Measurements from ENCODE around the gene DPP6. TPM values are rescaled to one million over a fixed set of nuclear protein-coding genes. Genes with fewer than 3 reads are reported as not detected.

Gene DPP6
- total and polyA plus RNA-seq, 5 donors from 2014 or later = not detected

GRCh38 chr7:154338701-154339506 lies 286.7 kb downstream of the DPP6 start:
- Mint-ChIP-seq H3K9me3 (peaks cover 0 to 12% (median 4%) of the 10 kb centered on the region in 7 donors), H3K27me3 (no peaks in the 10 kb centered on the region), H3K4me1 (no peaks in the 10 kb centered on the region), H3K27ac (no peak overlapping the region), H3K36me3 (no peaks in the 10 kb centered on the region), H3K4me3 (no peak overlapping the region)
- H3K27ac ChIP-seq (ENCODE audit: insufficient read depth, low read length, poor library complexity, severe bottlenecking) = no peak overlapping the region
- H3K27me3 ChIP-seq (ENCODE audit: control insufficient read depth, insufficient read depth, low read length) = no peaks in the 10 kb centered on the region
- DNase-seq = no peak
- H3K4me3 ChIP-seq (ENCODE audit: low read depth, low read length) = no peak overlapping the region
- ATAC-seq (ENCODE audit: low read depth in 2 of 2) = no peak
- no peaks in the 10 kb centered on the region for H3K36me3 ChIP-seq (ENCODE audit: control insufficient read depth, insufficient read depth, low read length)
- no peaks in the 10 kb centered on the region for H3K4me1 ChIP-seq (ENCODE audit: control insufficient read depth, insufficient read depth, low read length, poor library complexity, severe bottlenecking)
- peaks cover 0 to 2% of the 10 kb centered on the region in 2 experiments for H3K9me3 ChIP-seq (ENCODE audit: control insufficient read depth in 2 of 2, low read length in 2 of 2)

- no peak for DNase-seq
- H3K4me3 Mint-ChIP-seq = no peak overlapping the region
- no peak overlapping the region for H3K27ac ChIP-seq (ENCODE audit: insufficient read depth, low read length, poor library complexity, severe bottlenecking)
Measured at GRCh38 chr7:154342971-154343633, 290.9 kb downstream of the DPP6 start.

DNA sequence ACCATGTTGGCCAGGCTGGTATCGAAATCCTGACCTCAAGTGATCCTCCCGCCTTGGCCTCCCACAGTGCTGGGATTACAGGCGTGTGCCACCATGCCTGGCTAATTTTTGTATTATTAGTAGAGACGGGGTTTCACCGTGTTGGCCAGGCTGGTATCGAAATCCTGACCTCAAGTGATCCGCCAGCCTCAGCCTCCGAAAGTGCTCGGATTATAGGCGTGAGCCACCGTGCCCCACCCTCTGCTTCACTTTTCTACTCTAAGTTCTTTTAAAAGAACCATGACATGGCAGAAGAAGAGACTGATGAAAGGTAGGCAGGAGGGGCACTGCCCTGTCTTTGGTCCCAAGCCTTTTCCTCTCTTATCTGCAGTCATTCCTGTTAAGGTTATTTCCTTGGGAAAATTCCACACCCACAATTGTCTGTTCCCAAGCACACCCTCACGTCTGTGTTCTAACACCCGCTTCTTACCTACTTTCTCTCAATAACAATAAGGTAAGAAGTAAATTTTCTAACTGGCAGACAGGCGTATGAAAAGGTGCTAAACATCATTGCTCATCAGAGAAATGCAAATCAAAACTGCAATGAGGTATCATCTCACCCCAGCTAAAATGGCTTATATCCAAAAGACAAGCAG lies 291.7 kb downstream of the DPP6 start:
- Histone ChIP-seq H3K27me3 (ENCODE audit: control insufficient read depth, insufficient read depth, low read length) (no peaks in the 10 kb centered on the region), H3K27ac (ENCODE audit: insufficient read depth, low read length, poor library complexity, severe bottlenecking) (no peak overlapping the region), H3K36me3 (ENCODE audit: control insufficient read depth, insufficient read depth, low read length) (no peaks in the 10 kb centered on the region), H3K4me1 (ENCODE audit: control insufficient read depth, insufficient read depth, low read length, poor library complexity, severe bottlenecking) (no peaks in the 10 kb centered on the region), H3K4me3 (ENCODE audit: low read depth, low read length) (no peak overlapping the region), H3K9me3 (ENCODE audit: control insufficient read depth in 2 of 2, low read length in 2 of 2) (peaks cover 0 to 2% of the 10 kb centered on the region in 2 experiments)
- Mint-ChIP-seq H3K4me1 (no peaks in the 10 kb centered on the region), H3K27me3 (no peaks in the 10 kb centered on the region), H3K4me3 (no peak overlapping the region), H3K9me3 (peaks cover 0 to 8% (median 0%) of the 10 kb centered on the region in 7 donors), H3K27ac (no peak overlapping the region), H3K36me3 (no peaks in the 10 kb centered on the region)
- DNase-seq (no peak), ATAC-seq (ENCODE audit: low read depth in 2 of 2) (no peak)

More at GRCh38 chr7:154342971-154343633, 290.9 kb downstream of the DPP6 start:
- Mint-ChIP-seq H3K27me3 (no peaks in the 10 kb centered on the region), H3K36me3 (no peaks in the 10 kb centered on the region), H3K27ac (no peak overlapping the region), H3K4me1 (no peaks in the 10 kb centered on the region), H3K9me3 (peaks cover 0 to 8% (median 0%) of the 10 kb centered on the region in 7 donors)
- Histone ChIP-seq H3K36me3 (ENCODE audit: control insufficient read depth, insufficient read depth, low read length) (no peaks in the 10 kb centered on the region), H3K27me3 (ENCODE audit: control insufficient read depth, insufficient read depth, low read length) (no peaks in the 10 kb centered on the region), H3K4me3 (ENCODE audit: low read depth, low read length) (no peak overlapping the region), H3K4me1 (ENCODE audit: control insufficient read depth, insufficient read depth, low read length, poor library complexity, severe bottlenecking) (no peaks in the 10 kb centered on the region), H3K9me3 (ENCODE audit: control insufficient read depth in 2 of 2, low read length in 2 of 2) (peaks cover 0 to 2% of the 10 kb centered on the region in 2 experiments)
- no peak for ATAC-seq (ENCODE audit: low read depth in 2 of 2)

- Mint-ChIP-seq H3K27me3 (no peaks in the 10 kb centered on the region), H3K9me3 (peaks cover 0 to 9% (median 0%) of the 10 kb centered on the region in 7 donors), H3K4me3 (no peak overlapping the region), H3K4me1 (no peaks in the 10 kb centered on the region), H3K36me3 (no peaks in the 10 kb centered on the region), H3K27ac (no peak overlapping the region)
- Histone ChIP-seq H3K9me3 (ENCODE audit: control insufficient read depth in 2 of 2, low read length in 2 of 2) (peaks cover 0 to 2% of the 10 kb centered on the region in 2 experiments), H3K4me3 (ENCODE audit: low read depth, low read length) (no peak overlapping the region), H3K27ac (ENCODE audit: insufficient read depth, low read length, poor library complexity, severe bottlenecking) (no peak overlapping the region), H3K4me1 (ENCODE audit: control insufficient read depth, insufficient read depth, low read length, poor library complexity, severe bottlenecking) (no peaks in the 10 kb centered on the region), H3K36me3 (ENCODE audit: control insufficient read depth, insufficient read depth, low read length) (no peaks in the 10 kb centered on the region), H3K27me3 (ENCODE audit: control insufficient read depth, insufficient read depth, low read length) (no peaks in the 10 kb centered on the region)
- DNase-seq = no peak
- ATAC-seq (ENCODE audit: low read depth in 2 of 2) = no peak
Measured at GRCh38 chr7:154345093-154345492, 292.9 kb downstream of the DPP6 start.

DNA sequence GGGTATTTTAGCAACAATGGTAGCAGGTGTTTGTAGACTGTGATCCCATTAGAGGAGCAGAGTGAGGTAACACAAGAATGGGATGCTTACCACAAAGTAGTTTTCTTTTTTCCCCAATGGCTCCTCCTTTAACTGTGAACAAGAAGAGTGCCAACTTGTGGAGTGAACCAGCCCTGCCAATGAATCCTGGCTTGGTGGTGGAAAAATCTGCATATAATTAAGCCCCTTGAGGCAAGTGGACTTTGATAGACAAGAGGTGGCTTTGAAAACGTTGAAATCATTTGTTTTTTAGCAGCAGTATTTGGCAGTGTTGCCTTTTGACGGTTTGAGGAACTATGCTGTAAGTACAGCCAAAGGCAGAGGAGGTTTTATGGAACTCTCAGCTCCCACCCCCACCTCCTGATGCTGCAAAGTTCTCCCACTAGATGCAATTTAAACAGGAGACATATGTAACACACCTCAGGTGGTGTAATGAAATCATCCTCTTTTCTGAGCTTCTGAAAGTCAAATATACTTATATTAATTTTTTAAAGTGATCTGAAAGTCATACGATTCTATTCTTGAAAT lies 295.6 kb downstream of the DPP6 start:
- Mint-ChIP-seq H3K27me3 (no peaks in the 10 kb centered on the region), H3K36me3 (no peaks in the 10 kb centered on the region), H3K4me3 (no peak overlapping the region), H3K4me1 (no peaks in the 10 kb centered on the region), H3K27ac (no peak overlapping the region), H3K9me3 (peaks cover 0 to 10% (median 4%) of the 10 kb centered on the region in 7 donors)
- Histone ChIP-seq H3K9me3 (ENCODE audit: control insufficient read depth in 2 of 2, low read length in 2 of 2) (no peaks in the 10 kb centered on the region), H3K36me3 (ENCODE audit: control insufficient read depth, insufficient read depth, low read length) (no peaks in the 10 kb centered on the region), H3K27me3 (ENCODE audit: control insufficient read depth, insufficient read depth, low read length) (no peaks in the 10 kb centered on the region), H3K4me3 (ENCODE audit: low read depth, low read length) (no peak overlapping the region), H3K27ac (ENCODE audit: insufficient read depth, low read length, poor library complexity, severe bottlenecking) (no peak overlapping the region), H3K4me1 (ENCODE audit: control insufficient read depth, insufficient read depth, low read length, poor library complexity, severe bottlenecking) (no peaks in the 10 kb centered on the region)
- ATAC-seq (ENCODE audit: low read depth in 2 of 2) = no peak
- DNase-seq = no peak

DNA sequence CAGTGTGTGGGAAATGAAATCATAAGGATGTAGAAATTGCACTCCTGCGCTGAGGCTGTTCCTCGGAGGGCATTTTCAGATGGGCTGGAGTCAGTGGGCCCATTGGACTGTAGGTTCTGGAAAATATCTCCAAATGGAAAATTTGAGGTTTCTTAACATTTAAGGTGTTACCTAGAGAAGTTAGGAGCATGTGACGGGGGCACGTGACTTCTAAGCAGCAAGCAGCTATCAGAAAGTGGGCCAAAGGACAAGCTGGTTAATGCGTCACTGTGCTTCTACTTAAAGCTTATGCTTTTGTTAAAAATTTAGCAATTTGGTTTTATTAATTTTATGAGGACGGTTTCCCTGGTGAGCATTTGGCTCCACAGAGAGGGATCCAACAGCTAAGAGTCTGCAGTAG lies 298.7 kb downstream of the DPP6 start:
- Mint-ChIP-seq H3K27me3 (no peaks in the 10 kb centered on the region), H3K9me3 (peaks cover 0 to 12% (median 3%) of the 10 kb centered on the region in 7 donors), H3K36me3 (no peaks in the 10 kb centered on the region), H3K27ac (no peak overlapping the region), H3K4me1 (no peaks in the 10 kb centered on the region), H3K4me3 (no peak overlapping the region)
- no peaks in the 10 kb centered on the region for H3K9me3 ChIP-seq (ENCODE audit: control insufficient read depth in 2 of 2, low read length in 2 of 2)
- ATAC-seq (ENCODE audit: low read depth in 2 of 2) = no peak
- no peak overlapping the region for H3K4me3 ChIP-seq (ENCODE audit: low read depth, low read length)
- H3K27ac ChIP-seq (ENCODE audit: insufficient read depth, low read length, poor library complexity, severe bottlenecking) = no peak overlapping the region
- no peaks in the 10 kb centered on the region for H3K36me3 ChIP-seq (ENCODE audit: control insufficient read depth, insufficient read depth, low read length)
- H3K27me3 ChIP-seq (ENCODE audit: control insufficient read depth, insufficient read depth, low read length) = no peaks in the 10 kb centered on the region
- H3K4me1 ChIP-seq (ENCODE audit: control insufficient read depth, insufficient read depth, low read length, poor library complexity, severe bottlenecking) = no peaks in the 10 kb centered on the region
- no peak for DNase-seq

DNA sequence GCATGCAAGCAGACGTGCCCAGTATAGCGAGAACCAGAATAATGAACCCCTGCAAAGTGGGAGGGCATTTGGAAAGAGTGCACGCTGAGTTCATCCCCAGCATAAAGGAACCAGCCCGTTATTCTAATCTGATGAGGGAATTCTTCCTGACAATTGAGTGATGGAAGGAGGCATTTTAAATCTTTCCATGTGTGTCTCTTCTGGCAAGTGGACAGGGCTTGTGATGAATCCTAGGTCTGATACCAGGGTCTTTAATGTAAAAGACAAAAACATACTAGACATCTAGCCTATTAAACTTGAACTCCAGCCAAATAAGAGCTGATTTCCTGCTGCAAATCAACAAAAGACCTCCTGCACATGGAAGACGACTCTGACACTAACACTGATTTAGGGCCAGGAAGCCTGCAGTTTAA lies 301.2 kb downstream of the DPP6 start:
- Mint-ChIP-seq H3K9me3 (peaks cover 0 to 11% (median 3%) of the 10 kb centered on the region in 7 donors), H3K4me3 (no peak overlapping the region), H3K4me1 (no peaks in the 10 kb centered on the region), H3K27ac (no peak overlapping the region), H3K27me3 (no peaks in the 10 kb centered on the region), H3K36me3 (no peaks in the 10 kb centered on the region)
- DNase-seq = no peak
- no peak for ATAC-seq (ENCODE audit: low read depth in 2 of 2)
- Histone ChIP-seq H3K4me1 (ENCODE audit: control insufficient read depth, insufficient read depth, low read length, poor library complexity, severe bottlenecking) (no peaks in the 10 kb centered on the region), H3K4me3 (ENCODE audit: low read depth, low read length) (no peak overlapping the region), H3K27me3 (ENCODE audit: control insufficient read depth, insufficient read depth, low read length) (no peaks in the 10 kb centered on the region), H3K36me3 (ENCODE audit: control insufficient read depth, insufficient read depth, low read length) (no peaks in the 10 kb centered on the region), H3K27ac (ENCODE audit: insufficient read depth, low read length, poor library complexity, severe bottlenecking) (no peak overlapping the region), H3K9me3 (ENCODE audit: control insufficient read depth in 2 of 2, low read length in 2 of 2) (no peaks in the 10 kb centered on the region)
